Measurements from ENCODE around the gene MELTF. TPM values are rescaled to one million over a fixed set of nuclear protein-coding genes. Genes with fewer than 3 reads are reported as not detected.

MELTF gene
- polyA plus RNA-seq, 2 of the 4 experiments (the other 2 are of a cell fraction) = 10.5 to 23.4 TPM

- CTCF ChIA-PET = interaction anchor here (1.0 to 2.3 kb wide), 4 partner anchors 8 to 363 kb away, joined by 6 to 17 read pairs (median 9); no protein-coding TSS in a partner anchor
- no peak overlapping the region for H3K4me2 ChIP-seq
- POLR2A ChIA-PET = interaction anchor here (0.5 to 0.6 kb wide), 2 partner anchors 32 to 441 kb away, joined by 3 to 4 read pairs; no protein-coding TSS in a partner anchor
- FAIRE-seq (no peak), ATAC-seq (no peak), DNase-seq (ENCODE audit: low read depth in 1 of 2, low spot score in 1 of 2) (no peak)
- TF ChIP-seq NFE2L2 (conservative IDR thresholded peaks at IDR 0.05; ENCODE audit: low read length) (no peak), RARB (CRISPR knock-in tag; IDR thresholded peaks at IDR 0.05) (no peak), MYC (IDR thresholded peaks at IDR 0.05; ENCODE audit: borderline replicate concordance, low read length) (no peak), MAFK (IDR thresholded peaks at IDR 0.05; ENCODE audit: partially characterized antibody) (no peak), PBX3 (IDR thresholded peaks at IDR 0.05) (no peak), CTCF (IDR thresholded peaks at IDR 0.05) (no peak), ZFP36 (IDR thresholded peaks at IDR 0.05; ENCODE audit: borderline replicate concordance, partially characterized antibody) (no peak), RFX5 (IDR thresholded peaks at IDR 0.05) (no peak), CBX8 (IDR thresholded peaks at IDR 0.05) (no peak), HOXB5 (CRISPR knock-in tag; IDR thresholded peaks at IDR 0.05) (no peak), KDM1A (IDR thresholded peaks at IDR 0.05; ENCODE audit: low read depth) (no peak), CBX2 (IDR thresholded peaks at IDR 0.05; ENCODE audit: borderline replicate concordance, low read depth) (no peak)
- WGBS (ENCODE audit: missing lambda C conversion rate) = 60% methylated on average over 7 of the region's 7 CpGs
- H3K27ac ChIP-seq = no peak overlapping the region
- no peaks in the 10 kb centered on the region for H3K4me1 ChIP-seq
- H3K4me3 ChIP-seq = no peak overlapping the region
- no peaks in the 10 kb centered on the region; the same call in 2 of the 3 replicates for H3K9me3 ChIP-seq
Measured at GRCh38 chr3:196971094-196971698, 58.4 kb downstream of the MELTF start.

GRCh38 chr3:196970547-196971093 is 59.0 kb downstream of the MELTF start:
- Histone ChIP-seq H3K27ac (no peak overlapping the region), H3K9me3 (no peaks in the 10 kb centered on the region; the same call in 2 of the 3 replicates), H3K4me2 (peak overlapping the region; percentile 91; the same call in 1 of the 3 replicates), H3K4me1 (no peaks in the 10 kb centered on the region), H3K4me3 (no peak overlapping the region)
- WGBS (ENCODE audit: missing lambda C conversion rate) = 70% methylated on average over 15 of the region's 15 CpGs
- ATAC-seq (no peak), DNase-seq (ENCODE audit: low read depth in 1 of 2, low spot score in 1 of 2) (no peak), FAIRE-seq (no peak)
- TF ChIP-seq HOXB5 (CRISPR knock-in tag; IDR thresholded peaks at IDR 0.05) (no peak), CHD2 (IDR thresholded peaks at IDR 0.05; ENCODE audit: low read length, partially characterized antibody) (no peak), HOXB13 (CRISPR knock-in tag; IDR thresholded peaks at IDR 0.05; ENCODE audit: low read depth) (no peak)
- ChIA-PET POLR2A (interaction anchor here (0.5 kb wide), 1 partner anchor 32 kb away, joined by 3 read pairs; no protein-coding TSS in a partner anchor), CTCF (interaction anchor here (1.0 to 2.3 kb wide), 8 partner anchors 9 to 442 kb away, joined by 3 to 17 read pairs (median 6); no protein-coding TSS in a partner anchor)

- ATAC-seq (peak; percentile 85 to 93), DNase-seq (ENCODE audit: low read depth in 1 of 2, low spot score in 1 of 2) (peak; percentile 55 to 68), FAIRE-seq (no peak)
- ChIA-PET CTCF (interaction anchor here (0.6 to 2.3 kb wide), 19 partner anchors 9 to 441 kb away, joined by 3 to 17 read pairs (median 4); partner anchors contain the start of genes FBXO45 and WDR53), POLR2A (interaction anchor here (1.0 kb wide), 1 partner anchor 441 kb away, joined by 3 read pairs; no protein-coding TSS in a partner anchor)
- peak overlapping the region; percentile 80 to 97 for H3K27ac ChIP-seq
- no peaks in the 10 kb centered on the region for H3K4me1 ChIP-seq
- WGBS (ENCODE audit: missing lambda C conversion rate) = 26% methylated on average over 22 of the region's 100 CpGs
- H3K9me3 ChIP-seq = no peaks in the 10 kb centered on the region; the same call in 2 of the 3 replicates
- H3K4me3 ChIP-seq = peak overlapping the region; percentile 93
- H3K4me2 ChIP-seq = peak overlapping the region; percentile 91
- no peak for TF ChIP-seq SREBF2 (IDR thresholded peaks at IDR 0.05)
- no peak for TF ChIP-seq ELK1 (IDR thresholded peaks at IDR 0.05; ENCODE audit: low read depth, low read length)
- TF ChIP-seq CEBPB (IDR thresholded peaks at IDR 0.05) = no peak
- TF ChIP-seq HES2 (IDR thresholded peaks at IDR 0.05) = no peak
- no peak for TF ChIP-seq KDM1A (IDR thresholded peaks at IDR 0.05; ENCODE audit: low read depth)
- TF ChIP-seq TP53 (CRISPR knock-in tag; IDR thresholded peaks at IDR 0.05) = no peak
- 0 out of 2 replicates have a peak, but pooled peaks have one; percentile 57 for TF ChIP-seq HOXB5 (CRISPR knock-in tag; IDR thresholded peaks at IDR 0.05)
- no peak for TF ChIP-seq BHLHE40 (IDR thresholded peaks at IDR 0.05; ENCODE audit: low read depth, low read length)
- no peak for TF ChIP-seq EHF (CRISPR knock-in tag; IDR thresholded peaks at IDR 0.05)
- no peak for TF ChIP-seq EP300 (IDR thresholded peaks at IDR 0.05)
- no peak for TF ChIP-seq ESRRA (IDR thresholded peaks at IDR 0.05; ENCODE audit: borderline replicate concordance, low read length)
- peak; percentile 39; the same call in 1 of the 2 replicates for TF ChIP-seq MAX (IDR thresholded peaks at IDR 0.05)
- no peak for TF ChIP-seq HEYL (CRISPR knock-in tag; IDR thresholded peaks at IDR 0.05)
- no peak for TF ChIP-seq NFE2L2 (conservative IDR thresholded peaks at IDR 0.05; ENCODE audit: low read length)
- TF ChIP-seq RFX5 (IDR thresholded peaks at IDR 0.05) = no peak
- TF ChIP-seq HOXA7 (CRISPR knock-in tag; IDR thresholded peaks at IDR 0.05) = no peak
- no peak for TF ChIP-seq ZC3H11A (IDR thresholded peaks at IDR 0.05)
Measured at GRCh38 chr3:196969660-196970546, 59.7 kb downstream of the MELTF start.

All from A549 (cell line).